PC-3 (cell line): ENCODE measurements around the gene TTC7B. TPM values are rescaled to one million over a fixed set of nuclear protein-coding genes. Genes with fewer than 3 reads are reported as not detected.

ENCODE experiments used
- ATAC-seq: fragments of 200-7000 bp; cut with Tn5 transposase; 2 replicates; pipeline ENCODE4 v1.9.1; 2020; ENCODE audit warnings: mild to moderate bottlenecking, moderate library complexity
- BruUV-seq: library from RNA; stranded (reverse); fragments of 400-500 nt; replicated peaks from 2 replicates; lab custom pipeline; 2021; lab: Mats Ljungman, UMichigan
- CTCF ChIA-PET: fragments of 300-600 bp; sonication (Branson Sonifier 250); formaldehyde crosslinking; loops from one replicate; lab custom pipeline; 2022; ENCODE audit warnings: antibody characterized with exemption; lab: Charles Lee
- POLR2A ChIA-PET: fragments of 300-600 bp; sonication (Branson Sonifier 250); formaldehyde crosslinking; loops from one replicate; lab custom pipeline; 2022; ENCODE audit warnings: antibody characterized with exemption; ENCODE audit not compliant: unreplicated experiment; lab: Charles Lee
- DNase-seq: peaks from one replicate; pipeline ENCODE4 v3.0.0-alpha.2; 2015
- H2AFZ ChIP-seq: fragments of 300-600 bp; sonication (generic); 2 replicates; pipeline ENCODE4 v1.6.0; 2016; ENCODE audit warnings: antibody characterized with exemption, low read length
- H3F3A ChIP-seq: fragments of 300-600 bp; sonication (generic); one replicate; pipeline ENCODE4 v1.6.0; 2017; ENCODE audit warnings: antibody characterized with exemption, low read length, control low read depth, mild to moderate bottlenecking; ENCODE audit not compliant: unreplicated experiment
- H3K27ac ChIP-seq: fragments of 300-600 bp; sonication (generic); 2 replicates; pipeline ENCODE4 v1.5.1; 2016; ENCODE audit warnings: mild to moderate bottlenecking, low read length
- H3K27me3 ChIP-seq: fragments of 300-600 bp; sonication (generic); 2 replicates; pipeline ENCODE4 v1.6.1; 2016; ENCODE audit warnings: low read length, mixed read lengths
- H3K36me3 ChIP-seq: fragments of 300-600 bp; sonication (generic); 2 replicates; pipeline ENCODE4 v1.6.1; 2016; ENCODE audit warnings: low read depth, mixed run types, low read length, mixed read lengths
- H3K4me1 ChIP-seq: fragments of 300-600 bp; sonication (generic); 2 replicates; pipeline ENCODE4 v1.5.1; 2016; ENCODE audit warnings: low read length; ENCODE audit not compliant: insufficient read depth
- H3K4me2 ChIP-seq: fragments of 300-600 bp; sonication (generic); 2 replicates; pipeline ENCODE4 v1.6.0; 2016; ENCODE audit warnings: low read length
- H3K4me3 ChIP-seq: fragments of 300-600 bp; sonication (generic); 2 replicates; pipeline ENCODE4 v1.5.1; 2016; ENCODE audit warnings: mild to moderate bottlenecking, low read length, mixed read lengths
- H3K79me2 ChIP-seq: fragments of 300-600 bp; sonication (generic); 2 replicates; pipeline ENCODE4 v1.6.1; 2017; ENCODE audit warnings: low read length, mixed read lengths
- H3K9ac ChIP-seq: fragments of 300-600 bp; sonication (generic); 2 replicates; pipeline ENCODE4 v1.6.0; 2016; ENCODE audit warnings: mild to moderate bottlenecking, low read length
- H3K9me2 ChIP-seq: fragments of 300-600 bp; sonication (generic); replicated peaks from 2 replicates; pipeline ENCODE4 v1.6.1; 2016; ENCODE audit warnings: mixed run types, low read length, mixed read lengths
- H3K9me3 ChIP-seq: fragments of 300-600 bp; sonication (generic); 2 replicates; pipeline ENCODE4 v1.6.1; 2016; ENCODE audit warnings: low read length, mixed read lengths
- H4K20me1 ChIP-seq: fragments of 300-600 bp; sonication (generic); 2 replicates; pipeline ENCODE4 v1.6.1; 2016; ENCODE audit warnings: low read length, mixed read lengths
- CTCF ChIP-seq: fragments of 300-600 bp; sonication (generic); conservative IDR thresholded peaks from 2 replicates; pipeline ENCODE4 v1.5.1; 2017; ENCODE audit warnings: antibody characterized with exemption, low read depth, mild to moderate bottlenecking, low read length
- EZH2 ChIP-seq: fragments of 300-600 bp; sonication (generic); IDR thresholded peaks from one replicate; pipeline ENCODE4 v1.6.1; 2017; ENCODE audit warnings: antibody characterized with exemption, mild to moderate bottlenecking, low read length; ENCODE audit not compliant: unreplicated experiment
- EZH2phosphoT487 ChIP-seq: fragments of 300-600 bp; sonication (generic); IDR thresholded peaks from 2 replicates; pipeline ENCODE4 v1.6.1; 2018; ENCODE audit warnings: mild to moderate bottlenecking, antibody characterized with exemption, low read length, borderline replicate concordance
- intact Hi-C: fragments of 100-400 bp; cut with micrococcal nuclease; formaldehyde crosslinking; loops from 2 replicates; pipeline ENCODE4 v1.9.0; 2023
- total RNA-seq: library from RNA; depleted of rRNA; stranded (reverse); fragments of >200 nt; gene quantifications from 2 replicates; pipeline ENCODE4 v1.2.3, GENCODE V29; 2014

Gene TTC7B
- total RNA-seq, 1 experiment from 2014 or later = 45.6 TPM

- ChIA-PET POLR2A (no interaction called here), CTCF (no interaction called here)
- intact Hi-C loops = no loop called here
- peaks cover 10% of the 10 kb centered on the region; the same call in 1 of the 2 replicates for H3K4me1 ChIP-seq
- H3K79me2 ChIP-seq = no peaks in the 10 kb centered on the region
- ATAC-seq (no peak), DNase-seq (no peak)
- TF ChIP-seq EZH2phosphoT487 (no peak), CTCF (no peak), EZH2 (no peak)
- no peak overlapping the region for H3K27ac ChIP-seq
- no peaks in the 10 kb centered on the region for H3K27me3 ChIP-seq
- H4K20me1 ChIP-seq = no peaks in the 10 kb centered on the region
- H3K4me2 ChIP-seq = no peak overlapping the region
- H3K36me3 ChIP-seq = no peaks in the 10 kb centered on the region
- H3K9me2 ChIP-seq = no peaks in the 10 kb centered on the region
- no peaks in the 10 kb centered on the region for H3F3A ChIP-seq
- BruUV-seq = no TSS peak
- no peak overlapping the region for H2AFZ ChIP-seq
- no peak overlapping the region for H3K9ac ChIP-seq
- H3K4me3 ChIP-seq = no peak overlapping the region
- H3K9me3 ChIP-seq = no peaks in the 10 kb centered on the region
Measured at GRCh38 chr14:90539996-90540395, 276.2 kb downstream of the TTC7B start.

- TF ChIP-seq CTCF = no peak
- no peak for TF ChIP-seq EZH2
- no peak for TF ChIP-seq EZH2phosphoT487
- no peak for DNase-seq
- ChIA-PET CTCF (no interaction called here), POLR2A (no interaction called here)
- H3K9ac ChIP-seq = no peak overlapping the region
- H3K9me2 ChIP-seq = no peaks in the 10 kb centered on the region
- no peaks in the 10 kb centered on the region for H3K36me3 ChIP-seq
- no peak overlapping the region for H3K4me3 ChIP-seq
- H3K27me3 ChIP-seq = no peaks in the 10 kb centered on the region
- H3K4me1 ChIP-seq = peaks cover 10% of the 10 kb centered on the region; the same call in 1 of the 2 replicates
- intact Hi-C loops = no loop called here
- H3K79me2 ChIP-seq = no peaks in the 10 kb centered on the region
- ATAC-seq = no peak
- no peak overlapping the region for H3K27ac ChIP-seq
- BruUV-seq = no TSS peak
- no peak overlapping the region for H2AFZ ChIP-seq
- H3F3A ChIP-seq = no peaks in the 10 kb centered on the region
- H3K9me3 ChIP-seq = no peaks in the 10 kb centered on the region
- no peak overlapping the region for H3K4me2 ChIP-seq
- no peaks in the 10 kb centered on the region for H4K20me1 ChIP-seq
Measured at GRCh38 chr14:90539496-90539775, 276.8 kb downstream of the TTC7B start.

GRCh38 chr14:90538716-90539495 is 277.3 kb downstream of the TTC7B start:
- Histone ChIP-seq H3K4me1 (peaks cover 10% of the 10 kb centered on the region; the same call in 1 of the 2 replicates), H3K9me2 (no peaks in the 10 kb centered on the region), H3K4me2 (no peak overlapping the region), H3K9ac (no peak overlapping the region), H2AFZ (no peak overlapping the region), H3K4me3 (no peak overlapping the region), H3K27me3 (no peaks in the 10 kb centered on the region), H3K36me3 (no peaks in the 10 kb centered on the region), H3K79me2 (no peaks in the 10 kb centered on the region), H3K27ac (no peak overlapping the region), H3F3A (no peaks in the 10 kb centered on the region), H3K9me3 (no peaks in the 10 kb centered on the region), H4K20me1 (no peaks in the 10 kb centered on the region)
- no peak for ATAC-seq
- intact Hi-C loops = no loop called here
- no peak for DNase-seq
- CTCF ChIA-PET = no interaction called here
- TF ChIP-seq EZH2 (no peak), EZH2phosphoT487 (no peak), CTCF (no peak)
- BruUV-seq = no TSS peak
- POLR2A ChIA-PET = no interaction called here
